ENCODE measurements around the gene VAV3. TPM values are rescaled to one million over a fixed set of nuclear protein-coding genes. Genes with fewer than 3 reads are reported as not detected.

The VAV3 gene
- total and polyA plus RNA-seq, 10 of the 15 experiments (the other 5 are each of a cell fraction or from before 2014, with no cell fraction given): 0.84 to 5.5 (median 3.4) TPM

DNA sequence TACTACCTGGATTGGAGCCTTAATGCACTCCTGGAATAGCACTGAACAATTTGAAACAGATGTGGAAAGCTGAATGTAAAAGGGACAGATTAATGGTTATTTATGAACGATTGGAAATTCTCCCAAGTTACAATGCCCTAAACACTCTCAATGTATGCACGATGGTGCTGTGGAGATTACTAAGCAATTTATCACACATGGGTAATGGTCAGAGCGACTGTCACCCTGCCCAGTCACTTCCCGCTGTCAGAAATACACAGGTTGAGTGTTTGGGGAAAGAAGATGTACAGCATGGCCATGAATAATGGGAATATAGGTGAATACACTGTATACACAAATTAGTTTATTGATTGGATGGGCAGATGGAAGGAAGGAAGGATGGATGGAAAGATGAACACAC, 342.4 kb downstream of the VAV3 start:
- FAIRE-seq (no peak), ATAC-seq (no peak), DNase-seq (ENCODE audit: low read depth, low spot score) (no peak)
- ChIA-PET RAD21 (ENCODE audit: unreplicated experiment) (no interaction called here), POLR2A (no interaction called here), SMC1A (ENCODE audit: uncharacterized antibody, unreplicated experiment) (no interaction called here), CTCF (interaction anchor here (0.6 kb wide), 1 partner anchor 103 kb away, joined by 3 read pairs; no protein-coding TSS in a partner anchor)
- no peaks in the 10 kb centered on the region for H3K79me2 ChIP-seq (ENCODE audit: control insufficient read depth, insufficient read depth, low read length)
- H4K20me1 ChIP-seq (ENCODE audit: control insufficient read depth, insufficient read depth): no peaks in the 10 kb centered on the region
- H3K27ac ChIP-seq (ENCODE audit: control insufficient read depth, insufficient read depth): no peak overlapping the region
- WGBS (ENCODE audit: insufficient coverage, insufficient replicate concordance, low lambda C conversion rate, missing lambda C conversion rate): 44% methylated on average over 4 of the region's 4 CpGs
- no peaks in the 10 kb centered on the region for H3K27me3 ChIP-seq (replicated peaks in 1 of 2; ENCODE audit: control insufficient read depth in 2 of 2, insufficient read depth in 2 of 2, low read length in 1 of 2)
- no peaks in the 10 kb centered on the region for H3K36me3 ChIP-seq (ENCODE audit: control insufficient read depth in 2 of 2, insufficient read depth in 2 of 2, low read length in 1 of 2)
- H3K9me3 ChIP-seq (replicated peaks; ENCODE audit: control insufficient read depth, insufficient read depth, low read length): no peaks in the 10 kb centered on the region; the same call in 2 of the 3 replicates
- H3K4me2 ChIP-seq (ENCODE audit: control insufficient read depth, insufficient read depth): no peak overlapping the region
- peaks cover 9% of the 10 kb centered on the region for H3K4me1 ChIP-seq (ENCODE audit: control insufficient read depth, insufficient read depth, low read length)
- H3K4me3 ChIP-seq: no peak overlapping the region
- BruUV-seq (replicated peaks): no TSS peak
- in situ Hi-C loops (cut with MboI) (no loop called here), intact Hi-C loops (cut with micrococcal nuclease; ENCODE audit: unreplicated experiment) (no loop called here)
- TF ChIP-seq STAT1 (conservative IDR thresholded peaks at IDR 0.05) (no peak), RELA (IDR thresholded peaks at IDR 0.05; ENCODE audit: borderline replicate concordance, partially characterized antibody) (no peak), NFIC (IDR thresholded peaks at IDR 0.05; ENCODE audit: low read depth, low read length) (no peak), BACH1 (IDR thresholded peaks at IDR 0.05; ENCODE audit: borderline replicate concordance) (no peak), CBFB (IDR thresholded peaks at IDR 0.05; ENCODE audit: low read depth) (no peak), SRF (IDR thresholded peaks at IDR 0.05; ENCODE audit: low read depth in 2 of 2, low read length in 2 of 2) (no peak), GABPA (IDR thresholded peaks at IDR 0.05; ENCODE audit: low read depth) (no peak)
- no peak overlapping the region for H3K9ac ChIP-seq (ENCODE audit: control insufficient read depth, insufficient read depth, low read length)
- no peak overlapping the region for H2AFZ ChIP-seq (ENCODE audit: control insufficient read depth, low read depth, low read length)

DNA sequence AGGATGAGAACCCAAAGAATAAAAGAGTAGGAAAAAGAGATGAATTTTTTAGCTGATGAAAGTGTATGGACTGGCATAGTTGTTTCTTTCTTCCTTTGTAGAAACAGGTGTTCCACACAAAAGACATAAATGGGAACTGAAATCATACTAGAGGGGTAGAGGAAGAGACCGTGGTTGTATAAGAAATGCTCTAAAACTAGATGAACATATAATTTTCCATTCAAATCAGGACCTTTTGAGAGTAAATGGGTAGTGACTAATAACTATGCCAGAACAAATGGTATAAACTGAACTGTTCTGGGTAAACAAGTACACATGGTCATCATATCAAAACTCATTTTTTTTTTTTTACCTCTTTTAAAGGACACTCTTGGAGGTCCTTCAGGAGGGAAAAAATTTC, 344.2 kb downstream of the VAV3 start:
- Histone ChIP-seq H3K4me3 (no peak overlapping the region), H2AFZ (ENCODE audit: control insufficient read depth, low read depth, low read length) (no peak overlapping the region), H3K9ac (ENCODE audit: control insufficient read depth, insufficient read depth, low read length) (no peak overlapping the region), H4K20me1 (ENCODE audit: control insufficient read depth, insufficient read depth) (no peaks in the 10 kb centered on the region), H3K9me3 (replicated peaks; ENCODE audit: control insufficient read depth, insufficient read depth, low read length) (no peaks in the 10 kb centered on the region; the same call in 2 of the 3 replicates), H3K27ac (ENCODE audit: control insufficient read depth, insufficient read depth) (no peak overlapping the region), H3K4me2 (ENCODE audit: control insufficient read depth, insufficient read depth) (no peak overlapping the region), H3K4me1 (ENCODE audit: control insufficient read depth, insufficient read depth, low read length) (no peaks in the 10 kb centered on the region; the same call in 1 of the 2 replicates), H3K79me2 (ENCODE audit: control insufficient read depth, insufficient read depth, low read length) (no peaks in the 10 kb centered on the region), H3K36me3 (ENCODE audit: control insufficient read depth in 2 of 2, insufficient read depth in 2 of 2, low read length in 1 of 2) (no peaks in the 10 kb centered on the region; a peak in 1 of 4 replicates), H3K27me3 (replicated peaks in 1 of 2; ENCODE audit: control insufficient read depth in 2 of 2, insufficient read depth in 2 of 2, low read length in 1 of 2) (no peaks in the 10 kb centered on the region)
- ChIA-PET CTCF (no interaction called here), POLR2A (no interaction called here), SMC1A (ENCODE audit: uncharacterized antibody, unreplicated experiment) (interaction anchor here (0.6 to 1.2 kb wide), 3 partner anchors 11 to 92 kb away, joined by 3 to 4 read pairs (median 3); no protein-coding TSS in a partner anchor), RAD21 (ENCODE audit: unreplicated experiment) (no interaction called here)
- TF ChIP-seq, protein P1, sequence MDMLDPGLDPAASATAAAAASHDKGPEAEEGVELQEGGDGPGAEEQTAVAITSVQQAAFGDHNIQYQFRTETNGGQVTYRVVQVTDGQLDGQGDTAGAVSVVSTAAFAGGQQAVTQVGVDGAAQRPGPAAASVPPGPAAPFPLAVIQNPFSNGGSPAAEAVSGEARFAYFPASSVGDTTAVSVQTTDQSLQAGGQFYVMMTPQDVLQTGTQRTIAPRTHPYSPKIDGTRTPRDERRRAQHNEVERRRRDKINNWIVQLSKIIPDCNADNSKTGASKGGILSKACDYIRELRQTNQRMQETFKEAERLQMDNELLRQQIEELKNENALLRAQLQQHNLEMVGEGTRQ (IDR thresholded peaks at IDR 0.05; ENCODE audit: borderline replicate concordance, low read depth, low read length): no peak
- TF ChIP-seq RCOR1 (conservative IDR thresholded peaks at IDR 0.05; ENCODE audit: low read depth, low read length): no peak
- no peak for TF ChIP-seq ASH2L (IDR thresholded peaks at IDR 0.05; ENCODE audit: borderline replicate concordance, low read depth)
- TF ChIP-seq TBL1XR1 (IDR thresholded peaks at IDR 0.05; ENCODE audit: low read depth, low read length): no peak
- TF ChIP-seq, protein P2, sequence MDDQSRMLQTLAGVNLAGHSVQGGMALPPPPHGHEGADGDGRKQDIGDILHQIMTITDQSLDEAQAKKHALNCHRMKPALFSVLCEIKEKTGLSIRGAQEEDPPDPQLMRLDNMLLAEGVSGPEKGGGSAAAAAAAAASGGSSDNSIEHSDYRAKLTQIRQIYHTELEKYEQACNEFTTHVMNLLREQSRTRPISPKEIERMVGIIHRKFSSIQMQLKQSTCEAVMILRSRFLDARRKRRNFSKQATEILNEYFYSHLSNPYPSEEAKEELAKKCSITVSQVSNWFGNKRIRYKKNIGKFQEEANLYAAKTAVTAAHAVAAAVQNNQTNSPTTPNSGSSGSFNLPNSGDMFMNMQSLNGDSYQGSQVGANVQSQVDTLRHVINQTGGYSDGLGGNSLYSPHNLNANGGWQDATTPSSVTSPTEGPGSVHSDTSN (IDR thresholded peaks at IDR 0.05; ENCODE audit: insufficient replicate concordance, low read depth, low read length): no peak
- ATAC-seq (peak; percentile 61), FAIRE-seq (no peak), DNase-seq (ENCODE audit: low read depth, low spot score) (no peak)
- WGBS (ENCODE audit: insufficient coverage, insufficient replicate concordance, low lambda C conversion rate, missing lambda C conversion rate): 0% methylated on average over 1 of the region's 1 CpG
- BruUV-seq (replicated peaks): no TSS peak
- in situ Hi-C loops (cut with MboI): no loop called here
- intact Hi-C loops (cut with micrococcal nuclease; ENCODE audit: unreplicated experiment): no loop called here

All from GM12878 (cell line).